ENCODE measurements around the gene MPDZ.

DNA sequence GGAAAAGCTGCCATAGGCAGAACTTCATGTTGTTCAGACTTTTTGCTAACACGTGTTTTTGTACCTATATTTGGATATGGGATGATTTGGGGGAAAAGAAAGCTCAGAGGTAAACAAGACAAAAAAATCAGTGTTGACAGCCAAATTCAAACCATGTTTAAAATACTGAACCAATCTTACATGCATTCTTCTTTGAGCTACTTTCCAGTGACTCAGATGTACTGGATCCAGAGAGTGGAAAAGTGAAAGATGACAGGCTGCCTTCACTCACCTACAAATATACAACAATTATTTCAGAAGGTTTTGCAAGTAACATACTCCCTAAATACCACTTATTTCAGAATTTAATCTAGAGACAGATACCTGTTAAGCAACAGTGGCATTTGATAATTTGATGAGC is 165.7 kb downstream of the MPDZ start:
- TF ChIP-seq, protein P1, sequence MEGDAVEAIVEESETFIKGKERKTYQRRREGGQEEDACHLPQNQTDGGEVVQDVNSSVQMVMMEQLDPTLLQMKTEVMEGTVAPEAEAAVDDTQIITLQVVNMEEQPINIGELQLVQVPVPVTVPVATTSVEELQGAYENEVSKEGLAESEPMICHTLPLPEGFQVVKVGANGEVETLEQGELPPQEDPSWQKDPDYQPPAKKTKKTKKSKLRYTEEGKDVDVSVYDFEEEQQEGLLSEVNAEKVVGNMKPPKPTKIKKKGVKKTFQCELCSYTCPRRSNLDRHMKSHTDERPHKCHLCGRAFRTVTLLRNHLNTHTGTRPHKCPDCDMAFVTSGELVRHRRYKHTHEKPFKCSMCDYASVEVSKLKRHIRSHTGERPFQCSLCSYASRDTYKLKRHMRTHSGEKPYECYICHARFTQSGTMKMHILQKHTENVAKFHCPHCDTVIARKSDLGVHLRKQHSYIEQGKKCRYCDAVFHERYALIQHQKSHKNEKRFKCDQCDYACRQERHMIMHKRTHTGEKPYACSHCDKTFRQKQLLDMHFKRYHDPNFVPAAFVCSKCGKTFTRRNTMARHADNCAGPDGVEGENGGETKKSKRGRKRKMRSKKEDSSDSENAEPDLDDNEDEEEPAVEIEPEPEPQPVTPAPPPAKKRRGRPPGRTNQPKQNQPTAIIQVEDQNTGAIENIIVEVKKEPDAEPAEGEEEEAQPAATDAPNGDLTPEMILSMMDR (IDR thresholded peaks at IDR 0.05) = no peak
- TF ChIP-seq POLR2AphosphoS5 (IDR thresholded peaks at IDR 0.05) = no peak
